HCT116 (cell line): ENCODE measurements around the gene NBAS. TPM values are rescaled to one million over a fixed set of nuclear protein-coding genes. Genes with fewer than 3 reads are reported as not detected.

Experiments
- ATAC-seq: fragments of 200-7000 bp; cut with Tn5 transposase; 2 replicates; pipeline ENCODE4 v1.9.1; 2020; ENCODE audit warnings: mild to moderate bottlenecking, moderate library complexity
- BruUV-seq: library from RNA; stranded (reverse); fragments of 400-500 nt; replicated peaks from 2 replicates; lab custom pipeline; 2021; lab: Mats Ljungman, UMichigan
- CTCF ChIA-PET: fragments of 300-600 bp; sonication (Branson Sonifier 250); formaldehyde crosslinking; loops from one replicate; lab custom pipeline; 2021; ENCODE audit warnings: antibody characterized with exemption; lab: Charles Lee
- POLR2A ChIA-PET: fragments of 300-600, 350-600 bp; sonication (Branson Sonifier 250); formaldehyde crosslinking; loops from one replicate; lab custom pipeline; 2021; ENCODE audit warnings: antibody characterized with exemption; lab: Charles Lee
- RAD21 ChIA-PET, 2 experiments: fragments of 300-600 bp; sonication (Branson Sonifier 250); formaldehyde crosslinking; loops; one replicate each; lab custom pipeline; 2023; ENCODE audit warnings: low total read pairs in 2 of 2; ENCODE audit not compliant: uncharacterized antibody in 2 of 2, unreplicated experiment in 2 of 2, low non-redundant PET in 1 of 2; lab: Charles Lee
- DNase-seq: peaks from one replicate; pipeline ENCODE4 v3.0.0-alpha.2; 2010; ENCODE audit warnings: low read depth, low spot score
- H2AFZ ChIP-seq: fragments of 200-600 bp; shearing (Covaris generic), sonication (generic); 2 replicates; pipeline ENCODE4 v1.6.1; 2017; ENCODE audit warnings: low read depth, mixed run types, mixed read lengths, antibody characterized with exemption, low read length; ENCODE audit not compliant: poor library complexity, severe bottlenecking
- H3K27ac ChIP-seq: 2 replicates; pipeline ENCODE4 v1.5.1; 2012; ENCODE audit warnings: low read depth, low read length
- H3K27me3 ChIP-seq: fragments of 200-600 bp; sonication (generic); 2 replicates; pipeline ENCODE4 v1.6.1; 2016; ENCODE audit warnings: mixed run types, low read length, mixed read lengths; ENCODE audit not compliant: insufficient read depth
- H3K36me3 ChIP-seq, 2 experiments: fragments of 200-500 bp in 1 of 2; fragments of 200-600 bp in 1 of 2; sonication (Bioruptor generic) in 1 of 2; sonication (generic) in 1 of 2; 2 replicates each; pipeline versions ENCODE4 v1.5.1 to v1.6.1; 2014 to 2016; ENCODE audit warnings: low read length in 2 of 2, inconsistent platforms in 1 of 2, mixed read lengths in 1 of 2, mixed run types in 1 of 2; ENCODE audit not compliant: insufficient read depth in 2 of 2, control insufficient read depth in 1 of 2
- H3K4me1 ChIP-seq, 2 experiments: fragments of 200-600 bp in 1 of 2; sonication (generic) in 1 of 2; 2 replicates each; pipeline versions ENCODE4 v1.5.1 to v1.6.1; 2012 to 2017; ENCODE audit warnings: low read length in 2 of 2, inconsistent platforms in 1 of 2, mild to moderate bottlenecking in 1 of 2, mixed read lengths in 1 of 2, mixed run types in 1 of 2, moderate library complexity in 1 of 2; ENCODE audit not compliant: insufficient read depth in 2 of 2, control insufficient read depth in 1 of 2
- H3K4me2 ChIP-seq: fragments of 200-600 bp; sonication (generic); 2 replicates; pipeline ENCODE4 v1.6.1; 2017; ENCODE audit warnings: mixed run types, low read length, mixed read lengths
- H3K4me3 ChIP-seq, 2 experiments: fragments of 200-600 bp in 1 of 2; sonication (generic) in 1 of 2; replicated peaks in 1 of 2; 2 replicates each; pipeline ENCODE4 v1.5.1; 2011 to 2016; ENCODE audit warnings: low read length in 2 of 2, control low read depth in 1 of 2, low read depth in 1 of 2, mild to moderate bottlenecking in 1 of 2, mixed read lengths in 1 of 2, mixed run types in 1 of 2
- H3K79me2 ChIP-seq: fragments of 200-600 bp; sonication (generic); 2 replicates; pipeline ENCODE4 v1.6.1; 2017; ENCODE audit warnings: mild to moderate bottlenecking, mixed run types, low read length, moderate library complexity, mixed read lengths; ENCODE audit not compliant: insufficient read depth
- H3K9ac ChIP-seq: fragments of 200-600 bp; sonication (generic); 2 replicates; pipeline ENCODE4 v1.6.1; 2016; ENCODE audit warnings: low read length, mixed read lengths
- H3K9me2 ChIP-seq: fragments of 200-600 bp; sonication (generic), shearing (Covaris generic); 2 replicates; pipeline ENCODE4 v1.6.1; 2017; ENCODE audit warnings: mixed run types, mild to moderate bottlenecking, moderate library complexity; ENCODE audit not compliant: insufficient read depth
- H3K9me3 ChIP-seq, 2 experiments: fragments of 200-500 bp in 1 of 2; fragments of 200-600 bp in 1 of 2; sonication (Bioruptor generic) in 1 of 2; sonication (generic) in 1 of 2; 2 replicates each; pipeline ENCODE4 v1.6.1; 2014 to 2017; ENCODE audit warnings: low read length in 2 of 2, mixed read lengths in 2 of 2, inconsistent platforms in 1 of 2, low read depth in 1 of 2, mild to moderate bottlenecking in 1 of 2, mixed run types in 1 of 2, moderate library complexity in 1 of 2; ENCODE audit not compliant: control insufficient read depth in 1 of 2, insufficient read depth in 1 of 2
- H4K20me1 ChIP-seq: fragments of 200-600 bp; sonication (generic), shearing (Covaris generic); 2 replicates; pipeline ENCODE4 v1.6.1; 2017; ENCODE audit warnings: mixed run types, mild to moderate bottlenecking, moderate library complexity; ENCODE audit not compliant: insufficient read depth
- CBX3 ChIP-seq: IDR thresholded peaks from 2 replicates; pipeline ENCODE4 v1.6.1; 2012; ENCODE audit warnings: low read depth
- CEBPB ChIP-seq: IDR thresholded peaks from 2 replicates; pipeline ENCODE4 v1.6.1; 2012; ENCODE audit warnings: low read depth
- EGR1 ChIP-seq: IDR thresholded peaks from 2 replicates; pipeline ENCODE4 v1.6.1; 2012; ENCODE audit warnings: low read depth
- ELF1 ChIP-seq: IDR thresholded peaks from 2 replicates; pipeline ENCODE4 v1.6.1; 2012; ENCODE audit warnings: low read depth, borderline replicate concordance
- EZH2 ChIP-seq: fragments of 200-600 bp; sonication (generic); IDR thresholded peaks from 2 replicates; pipeline ENCODE4 v1.6.1; 2017; ENCODE audit warnings: antibody characterized with exemption, mixed run types
- EZH2phosphoT487 ChIP-seq: fragments of 200-600 bp; IDR thresholded peaks from 2 replicates; pipeline ENCODE4 v1.6.1; 2018; ENCODE audit warnings: antibody characterized with exemption, borderline replicate concordance
- FOSL1 ChIP-seq: IDR thresholded peaks from 2 replicates; pipeline ENCODE4 v1.6.1; 2012; ENCODE audit warnings: low read depth
- MAX ChIP-seq: IDR thresholded peaks from 2 replicates; pipeline ENCODE4 v1.6.1; 2012
- POLR2A ChIP-seq: IDR thresholded peaks from 2 replicates; pipeline ENCODE4 v1.7.0; 2011; ENCODE audit warnings: borderline replicate concordance; ENCODE audit not compliant: insufficient read depth, insufficient read length; ENCODE audit errors: extremely low read depth
- POLR2AphosphoS5 ChIP-seq: IDR thresholded peaks from 2 replicates; pipeline ENCODE4 v1.6.1; 2011; ENCODE audit warnings: mild to moderate bottlenecking, low read depth, low read length, moderate library complexity
- REST ChIP-seq: IDR thresholded peaks from 2 replicates; pipeline ENCODE4 v1.6.1; 2012; ENCODE audit warnings: low read depth
- SIN3A ChIP-seq: IDR thresholded peaks from 2 replicates; pipeline ENCODE4 v1.6.1; 2012; ENCODE audit warnings: low read depth
- SP1 ChIP-seq: IDR thresholded peaks from 2 replicates; pipeline ENCODE4 v1.6.1; 2012; ENCODE audit warnings: low read depth
- SRF ChIP-seq: IDR thresholded peaks from 2 replicates; pipeline ENCODE4 v1.6.1; 2012; ENCODE audit warnings: low read depth
- TCF7L2 ChIP-seq: IDR thresholded peaks from 2 replicates; pipeline ENCODE4 v1.7.0; 2011; ENCODE audit warnings: borderline replicate concordance, inconsistent platforms; ENCODE audit not compliant: insufficient read depth, insufficient read length; ENCODE audit errors: extremely low read depth
- YY1 ChIP-seq: IDR thresholded peaks from 2 replicates; pipeline ENCODE4 v1.6.1; 2011; ENCODE audit warnings: low read length, low read depth, moderate library complexity, mild to moderate bottlenecking; ENCODE audit not compliant: insufficient replicate concordance; ENCODE audit errors: extremely low read depth
- ZFX ChIP-seq: fragments of 450-650 bp; IDR thresholded peaks from 2 replicates; pipeline ENCODE4 v1.6.1; 2017
- intact Hi-C: fragments of 100-400 bp; cut with micrococcal nuclease; formaldehyde crosslinking; loops from 2 replicates; pipeline ENCODE4 v1.10.0; 2022
- total RNA-seq: library from RNA; stranded (reverse); gene quantifications from one replicate; pipeline ENCODE4 v1.2.1, GENCODE V29; 2021; ENCODE audit not compliant: unreplicated experiment
- TF ChIP-seq, protein P1 (sequence below): IDR thresholded peaks from 2 replicates; pipeline ENCODE4 v1.6.1; 2011; ENCODE audit warnings: mild to moderate bottlenecking, low read length, moderate library complexity; ENCODE audit not compliant: insufficient replicate concordance; ENCODE audit errors: extremely low read depth
- TF ChIP-seq, protein P2 (sequence below): IDR thresholded peaks from 2 replicates; pipeline ENCODE4 v1.6.1; 2012

The NBAS gene
- total RNA-seq, 1 experiment from 2014 or later, result 32.8 TPM

- TF ChIP-seq MAX, result no peak
- no peak for TF ChIP-seq EGR1
- TF ChIP-seq CEBPB, result no peak
- TF ChIP-seq ELF1, result no peak
Measured at GRCh38 chr2:15136639-15137038, 424.5 kb downstream of the NBAS start (continued).

DNA sequence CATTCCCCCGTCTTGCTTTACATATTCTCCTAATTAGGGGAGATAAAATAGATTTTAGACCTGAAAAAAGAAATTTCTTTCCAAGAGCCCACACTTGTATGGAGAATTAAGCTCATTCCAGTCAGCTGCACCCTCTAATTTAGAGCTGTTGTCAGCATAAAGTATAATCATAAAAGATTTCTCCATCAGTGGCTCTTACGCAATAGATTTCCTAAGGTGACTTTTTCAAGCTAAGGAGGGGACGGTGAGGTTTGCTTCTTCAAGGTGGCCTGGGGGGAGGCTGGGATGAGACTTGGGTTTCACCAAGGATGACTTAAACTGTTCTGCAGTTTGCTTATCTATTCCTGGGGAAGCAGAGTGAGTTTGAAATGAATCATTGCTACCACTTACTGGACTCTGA, 426.2 kb downstream of the NBAS start:
- H3K9me2 ChIP-seq, result no peaks in the 10 kb centered on the region; the same call in 1 of the 2 replicates
- ChIA-PET CTCF (interaction anchor here (1.5 kb wide), 1 partner anchor 443 kb away, joined by 4 read pairs; no protein-coding TSS in a partner anchor), RAD21 (no interaction called here), POLR2A (no interaction called here)
- H3K27ac ChIP-seq, result no peak overlapping the region
- H3K9me3 ChIP-seq, result no peaks in the 10 kb centered on the region; a peak in 1 of 4 replicates
- DNase-seq (no peak), ATAC-seq (no peak)
- no peaks in the 10 kb centered on the region for H3K36me3 ChIP-seq
- no TSS peak for BruUV-seq
- no peak overlapping the region for H3K4me3 ChIP-seq
- no peaks in the 10 kb centered on the region for H3K79me2 ChIP-seq
- H3K4me2 ChIP-seq, result no peak overlapping the region
- no peaks in the 10 kb centered on the region for H4K20me1 ChIP-seq
- H3K9ac ChIP-seq, result no peak overlapping the region
- H3K4me1 ChIP-seq, result no peaks in the 10 kb centered on the region
- no peak overlapping the region for H2AFZ ChIP-seq
- intact Hi-C loops, result no loop called here
- TF ChIP-seq EZH2phosphoT487 (no peak), TCF7L2 (no peak), FOSL1 (no peak), MAX (no peak), ZFX (no peak), EZH2 (no peak), YY1 (no peak), SP1 (no peak), CEBPB (no peak), REST (no peak), SRF (no peak), EGR1 (no peak), CBX3 (no peak), POLR2A (no peak), ELF1 (no peak), SIN3A (no peak), POLR2AphosphoS5 (no peak)
- TF ChIP-seq, protein P1, sequence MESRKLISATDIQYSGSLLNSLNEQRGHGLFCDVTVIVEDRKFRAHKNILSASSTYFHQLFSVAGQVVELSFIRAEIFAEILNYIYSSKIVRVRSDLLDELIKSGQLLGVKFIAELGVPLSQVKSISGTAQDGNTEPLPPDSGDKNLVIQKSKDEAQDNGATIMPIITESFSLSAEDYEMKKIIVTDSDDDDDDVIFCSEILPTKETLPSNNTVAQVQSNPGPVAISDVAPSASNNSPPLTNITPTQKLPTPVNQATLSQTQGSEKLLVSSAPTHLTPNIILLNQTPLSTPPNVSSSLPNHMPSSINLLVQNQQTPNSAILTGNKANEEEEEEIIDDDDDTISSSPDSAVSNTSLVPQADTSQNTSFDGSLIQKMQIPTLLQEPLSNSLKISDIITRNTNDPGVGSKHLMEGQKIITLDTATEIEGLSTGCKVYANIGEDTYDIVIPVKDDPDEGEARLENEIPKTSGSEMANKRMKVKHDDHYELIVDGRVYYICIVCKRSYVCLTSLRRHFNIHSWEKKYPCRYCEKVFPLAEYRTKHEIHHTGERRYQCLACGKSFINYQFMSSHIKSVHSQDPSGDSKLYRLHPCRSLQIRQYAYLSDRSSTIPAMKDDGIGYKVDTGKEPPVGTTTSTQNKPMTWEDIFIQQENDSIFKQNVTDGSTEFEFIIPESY, result no peak
- TF ChIP-seq, protein P2, sequence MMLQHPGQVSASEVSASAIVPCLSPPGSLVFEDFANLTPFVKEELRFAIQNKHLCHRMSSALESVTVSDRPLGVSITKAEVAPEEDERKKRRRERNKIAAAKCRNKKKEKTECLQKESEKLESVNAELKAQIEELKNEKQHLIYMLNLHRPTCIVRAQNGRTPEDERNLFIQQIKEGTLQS, result no peak
- H3K27me3 ChIP-seq, result no peaks in the 10 kb centered on the region
